Measurements from ENCODE around the gene TMEM217.

The TMEM217 gene

GRCh38 chr6:37265001-37265400 is 7.1 kb upstream of the TMEM217 start:
- Histone ChIP-seq H3K36me3 (ENCODE audit: low read length) (no peaks in the 10 kb centered on the region), H3K4me2 (ENCODE audit: low read depth, low read length, poor library complexity, severe bottlenecking) (no peak overlapping the region), H3K4me3 (ENCODE audit: insufficient read depth, low read length, poor library complexity, severe bottlenecking) (no peak overlapping the region), H3K9me3 (ENCODE audit: insufficient read depth, low read length) (no peaks in the 10 kb centered on the region), H3K9me2 (replicated peaks; ENCODE audit: insufficient read depth, low read length) (no peaks in the 10 kb centered on the region), H3K79me2 (ENCODE audit: insufficient read depth, low read length) (0 out of 2 replicates have a peak, but pooled peaks cover 7% of the 10 kb centered on the region), H3F3A (ENCODE audit: insufficient read depth) (0 out of 2 replicates have a peak, but pooled peaks cover 3% of the 10 kb centered on the region), H3K27me3 (ENCODE audit: low read length) (no peaks in the 10 kb centered on the region), H3K9ac (ENCODE audit: low read length) (no peak overlapping the region), H4K20me1 (ENCODE audit: low read depth, low read length) (0 out of 2 replicates have a peak, but pooled peaks cover 13% of the 10 kb centered on the region), H3K27ac (ENCODE audit: low read depth, low read length) (no peak overlapping the region), H2AFZ (ENCODE audit: low read depth, low read length, severe bottlenecking) (no peak overlapping the region)
- no peak for TF ChIP-seq EZH2phosphoT487 (conservative IDR thresholded peaks at IDR 0.05; ENCODE audit: low read length)
- no peak for TF ChIP-seq CTCF (IDR thresholded peaks at IDR 0.05; ENCODE audit: insufficient read depth, low read length, poor library complexity, severe bottlenecking)

GRCh38 chr6:37262446-37263026 is 4.6 kb upstream of the TMEM217 start:
- Histone ChIP-seq H3K27me3 (ENCODE audit: low read length) (no peaks in the 10 kb centered on the region), H3F3A (ENCODE audit: insufficient read depth) (peaks cover 14% of the 10 kb centered on the region; the same call in 1 of the 2 replicates), H3K9me3 (ENCODE audit: insufficient read depth, low read length) (no peaks in the 10 kb centered on the region), H3K36me3 (ENCODE audit: low read length) (no peaks in the 10 kb centered on the region), H3K4me3 (ENCODE audit: insufficient read depth, low read length, poor library complexity, severe bottlenecking) (no peak overlapping the region), H3K9me2 (replicated peaks; ENCODE audit: insufficient read depth, low read length) (no peaks in the 10 kb centered on the region), H4K20me1 (ENCODE audit: low read depth, low read length) (0 out of 2 replicates have a peak, but pooled peaks cover 13% of the 10 kb centered on the region), H2AFZ (ENCODE audit: low read depth, low read length, severe bottlenecking) (no peak overlapping the region), H3K79me2 (ENCODE audit: insufficient read depth, low read length) (0 out of 2 replicates have a peak, but pooled peaks cover 14% of the 10 kb centered on the region), H3K9ac (ENCODE audit: low read length) (no peak overlapping the region), H3K4me2 (ENCODE audit: low read depth, low read length, poor library complexity, severe bottlenecking) (no peak overlapping the region), H3K27ac (ENCODE audit: low read depth, low read length) (no peak overlapping the region)
- TF ChIP-seq CTCF (IDR thresholded peaks at IDR 0.05; ENCODE audit: insufficient read depth, low read length, poor library complexity, severe bottlenecking) (no peak), EZH2phosphoT487 (conservative IDR thresholded peaks at IDR 0.05; ENCODE audit: low read length) (no peak)

- H3K79me2 ChIP-seq (ENCODE audit: insufficient read depth, low read length): 0 out of 2 replicates have a peak, but pooled peaks cover 14% of the 10 kb centered on the region
- H3K9ac ChIP-seq (ENCODE audit: low read length): no peak overlapping the region
- H3K36me3 ChIP-seq (ENCODE audit: low read length): no peaks in the 10 kb centered on the region
- H3K4me3 ChIP-seq (ENCODE audit: insufficient read depth, low read length, poor library complexity, severe bottlenecking): no peak overlapping the region
- H3K27me3 ChIP-seq (ENCODE audit: low read length): no peaks in the 10 kb centered on the region
- 0 out of 2 replicates have a peak, but pooled peaks cover 13% of the 10 kb centered on the region for H4K20me1 ChIP-seq (ENCODE audit: low read depth, low read length)
- H3K4me2 ChIP-seq (ENCODE audit: low read depth, low read length, poor library complexity, severe bottlenecking): no peak overlapping the region
- peaks cover 14% of the 10 kb centered on the region; the same call in 1 of the 2 replicates for H3F3A ChIP-seq (ENCODE audit: insufficient read depth)
- no peak overlapping the region for H3K27ac ChIP-seq (ENCODE audit: low read depth, low read length)
- H3K9me2 ChIP-seq (replicated peaks; ENCODE audit: insufficient read depth, low read length): no peaks in the 10 kb centered on the region
- no peak for TF ChIP-seq EZH2phosphoT487 (conservative IDR thresholded peaks at IDR 0.05; ENCODE audit: low read length)
- TF ChIP-seq CTCF (IDR thresholded peaks at IDR 0.05; ENCODE audit: insufficient read depth, low read length, poor library complexity, severe bottlenecking): no peak
- no peak overlapping the region for H2AFZ ChIP-seq (ENCODE audit: low read depth, low read length, severe bottlenecking)
- no peaks in the 10 kb centered on the region for H3K9me3 ChIP-seq (ENCODE audit: insufficient read depth, low read length)
These were observed 3.3 kb upstream of the TMEM217 start for GRCh38 chr6:37261198-37261597.

All from SU-DHL-6 (cell line).